Keratinocyte (primary cell): ENCODE data around the gene DOK5. TPM values are rescaled to one million over a fixed set of nuclear protein-coding genes. Genes with fewer than 3 reads are reported as not detected.

Experiments
- DNase-seq: peaks from one replicate; pipeline ENCODE4 v3.0.0-alpha.2; 2011; ENCODE audit warnings: low read depth, missing footprints, low spot score
- FAIRE-seq: peaks from 2 replicates; lab custom pipeline; 2011; peaks lifted over from hg19 to GRCh38; lab: Jason Lieb, UNC
- H2AFZ ChIP-seq: 2 replicates; pipeline ENCODE4 v1.6.0; 2012; ENCODE audit warnings: low read length, control low read depth, inconsistent platforms; ENCODE audit not compliant: control insufficient read depth
- H3K27ac ChIP-seq: 2 replicates; pipeline ENCODE4 v1.5.1; 2011; ENCODE audit warnings: low read length; ENCODE audit not compliant: control insufficient read depth, insufficient read depth
- H3K27me3 ChIP-seq: 3 replicates; pipeline ENCODE4 v1.6.0; 2011; ENCODE audit warnings: low read length; ENCODE audit not compliant: control insufficient read depth, insufficient read depth; ENCODE audit errors: extremely low read depth
- H3K36me3 ChIP-seq, 2 experiments: 2 replicates in 1 of 2; 3 replicates in 1 of 2; pipeline ENCODE4 v1.5.1; 2011; ENCODE audit warnings: low read length in 2 of 2, mild to moderate bottlenecking in 1 of 2; ENCODE audit not compliant: control insufficient read depth in 2 of 2, insufficient read depth in 2 of 2; ENCODE audit errors: extremely low read depth in 1 of 2
- H3K4me1 ChIP-seq: 3 replicates; pipeline ENCODE4 v1.5.1; 2011; ENCODE audit warnings: low read length; ENCODE audit not compliant: control insufficient read depth, insufficient read depth; ENCODE audit errors: extremely low read depth
- H3K4me2 ChIP-seq: 3 replicates; pipeline ENCODE4 v1.6.0; 2011; ENCODE audit warnings: low read depth, low read length; ENCODE audit not compliant: control insufficient read depth, insufficient read depth; ENCODE audit errors: extremely low read depth
- H3K4me3 ChIP-seq, 3 experiments: fragments of 200-600 bp in 1 of 3; sonication (generic) in 1 of 3; 2 replicates in 2 of 3; 3 replicates in 1 of 3; pipeline ENCODE4 v1.5.1; 2011 to 2016; ENCODE audit warnings: low read length in 3 of 3, mild to moderate bottlenecking in 3 of 3, control low read depth in 2 of 3, inconsistent platforms in 1 of 3, low read depth in 1 of 3, mixed read lengths in 1 of 3, mixed run types in 1 of 3, moderate library complexity in 1 of 3; ENCODE audit not compliant: control insufficient read depth in 2 of 3, insufficient read depth in 2 of 3; ENCODE audit errors: extremely low read depth in 1 of 3
- H3K79me2 ChIP-seq: 2 replicates; pipeline ENCODE4 v1.6.0; 2012; ENCODE audit warnings: low read length; ENCODE audit not compliant: control insufficient read depth, insufficient read depth
- H3K9ac ChIP-seq: 3 replicates; pipeline ENCODE4 v1.6.0; 2011; ENCODE audit warnings: low read length; ENCODE audit not compliant: control insufficient read depth, insufficient read depth; ENCODE audit errors: extremely low read depth
- H3K9me1 ChIP-seq: 3 replicates; pipeline ENCODE4 v1.6.0; 2011; ENCODE audit warnings: low read length; ENCODE audit not compliant: control insufficient read depth, insufficient read depth; ENCODE audit errors: extremely low read depth
- H3K9me3 ChIP-seq: 2 replicates; pipeline ENCODE4 v1.5.1; 2012; ENCODE audit warnings: low read depth, low read length; ENCODE audit not compliant: control insufficient read depth
- H4K20me1 ChIP-seq: 3 replicates; pipeline ENCODE4 v1.6.0; 2011; ENCODE audit warnings: low read length; ENCODE audit not compliant: control insufficient read depth, insufficient read depth; ENCODE audit errors: extremely low read depth
- CTCF ChIP-seq, 3 experiments: IDR thresholded peaks in 1 of 3; conservative IDR thresholded peaks in 1 of 3; optimal IDR thresholded peaks in 1 of 3; 2 replicates in 2 of 3; 3 replicates in 1 of 3; pipeline versions ENCODE3 to v1.5.1; 2011; ENCODE audit warnings: low read length in 3 of 3, mild to moderate bottlenecking in 3 of 3, moderate library complexity in 2 of 3, control low read depth in 1 of 3, inconsistent platforms in 1 of 3; ENCODE audit not compliant: insufficient read depth in 2 of 3; ENCODE audit errors: extremely low read depth in 1 of 3
- EZH2 ChIP-seq: IDR thresholded peaks from one replicate; pipeline ENCODE4 v1.6.1; 2012; ENCODE audit warnings: inconsistent platforms, mild to moderate bottlenecking, low read length, moderate library complexity
- dilution Hi-C: fragments of 300-500 bp; cut with MboI; formaldehyde crosslinking; loops from one replicate; pipeline ENCODE4 v1.7.0; 2020; ENCODE audit warnings: low sequenced_read_pairs; ENCODE audit not compliant: extremely low pct_ligation_motif_present
- polyA plus RNA-seq, 5 experiments: library from polyadenylated mRNA; depleted of rRNA in 3 of 5; stranded (reverse) in 3 of 5; stranded (forward) in 1 of 5; unstranded in 1 of 5; fragments of >200 nt; gene quantifications; 1 replicate in 1 of 5; 2 replicates in 3 of 5; 3 replicates in 1 of 5; pipeline versions ENCODE4 v1.2.1 to v1.2.3, GENCODE V29; 2011 to 2012; ENCODE audit warnings: missing spikeins in 2 of 5, low read depth in 1 of 5, low replicate concordance in 1 of 5

DOK5 gene
- polyA plus RNA-seq, 1 donor (not counting 4 experiments of a cell fraction or from before 2014, with no cell fraction given): not detected

- no peaks in the 10 kb centered on the region for H3K27me3 ChIP-seq
- no peak overlapping the region for H3K4me3 ChIP-seq
- H3K27ac ChIP-seq: no peak overlapping the region
- no peak overlapping the region for H3K9ac ChIP-seq
- no peaks in the 10 kb centered on the region for H3K4me1 ChIP-seq
- no peaks in the 10 kb centered on the region for H3K9me1 ChIP-seq
- no peak overlapping the region for H3K4me2 ChIP-seq
- FAIRE-seq (no peak), DNase-seq (no peak)
- no peaks in the 10 kb centered on the region for H3K9me3 ChIP-seq
- H3K79me2 ChIP-seq: no peaks in the 10 kb centered on the region
- no peak overlapping the region for H2AFZ ChIP-seq
- dilution Hi-C loops: no loop called here
- H3K36me3 ChIP-seq: no peaks in the 10 kb centered on the region
- no peaks in the 10 kb centered on the region for H4K20me1 ChIP-seq
- TF ChIP-seq CTCF (optimal IDR thresholded peaks at IDR 0.05 in 1 of 3, IDR thresholded peaks at IDR 0.05 in 1 of 3, conservative IDR thresholded peaks at IDR 0.05 in 1 of 3; ENCODE audit: extremely low read depth in 1 of 3, insufficient read depth in 2 of 3, low read length in 3 of 3) (no peak), EZH2 (no peak)
Observed at GRCh38 chr20:54512694-54513093, 37.3 kb downstream of the DOK5 start.

GRCh38 chr20:54514028-54514607 is 38.7 kb downstream of the DOK5 start:
- Histone ChIP-seq H3K4me2 (no peak overlapping the region), H4K20me1 (no peaks in the 10 kb centered on the region), H2AFZ (no peak overlapping the region), H3K27ac (no peak overlapping the region), H3K9ac (no peak overlapping the region), H3K4me3 (no peak overlapping the region), H3K79me2 (no peaks in the 10 kb centered on the region), H3K9me1 (no peaks in the 10 kb centered on the region), H3K36me3 (no peaks in the 10 kb centered on the region), H3K27me3 (no peaks in the 10 kb centered on the region), H3K4me1 (no peaks in the 10 kb centered on the region), H3K9me3 (no peaks in the 10 kb centered on the region)
- no peak for FAIRE-seq
- DNase-seq: no peak
- TF ChIP-seq CTCF (optimal IDR thresholded peaks at IDR 0.05 in 1 of 3, IDR thresholded peaks at IDR 0.05 in 1 of 3, conservative IDR thresholded peaks at IDR 0.05 in 1 of 3; ENCODE audit: extremely low read depth in 1 of 3, insufficient read depth in 2 of 3, low read length in 3 of 3) (no peak), EZH2 (no peak)
- dilution Hi-C loops: no loop called here
